ENCODE measurements around the gene FEM1B. TPM values are rescaled to one million over a fixed set of nuclear protein-coding genes. Genes with fewer than 3 reads are reported as not detected.
A peak's percentile ranks its signal among the peaks of the same experiment; 100 is the strongest.

Gene FEM1B
- total RNA-seq (10 to 100 TPM; 76.0 to 96.3 TPM), polyA plus RNA-seq (10 to 100 TPM; 11.3 to 14.2 TPM)
- long read RNA-seq, donor 1, full-length matches to known transcripts = 12 of 28 reads
- long read RNA-seq, donor 1, partial matches to known transcripts = 0 of 28 reads
- long read RNA-seq, donor 1, other reads (novel, unspliced or antisense) = 16 of 28 reads
- long read RNA-seq, donor 2, full-length matches to known transcripts = 13 of 25 reads
- long read RNA-seq, donor 2, partial matches to known transcripts = 0 of 25 reads
- long read RNA-seq, donor 2, other reads (novel, unspliced or antisense) = 12 of 25 reads

DNA sequence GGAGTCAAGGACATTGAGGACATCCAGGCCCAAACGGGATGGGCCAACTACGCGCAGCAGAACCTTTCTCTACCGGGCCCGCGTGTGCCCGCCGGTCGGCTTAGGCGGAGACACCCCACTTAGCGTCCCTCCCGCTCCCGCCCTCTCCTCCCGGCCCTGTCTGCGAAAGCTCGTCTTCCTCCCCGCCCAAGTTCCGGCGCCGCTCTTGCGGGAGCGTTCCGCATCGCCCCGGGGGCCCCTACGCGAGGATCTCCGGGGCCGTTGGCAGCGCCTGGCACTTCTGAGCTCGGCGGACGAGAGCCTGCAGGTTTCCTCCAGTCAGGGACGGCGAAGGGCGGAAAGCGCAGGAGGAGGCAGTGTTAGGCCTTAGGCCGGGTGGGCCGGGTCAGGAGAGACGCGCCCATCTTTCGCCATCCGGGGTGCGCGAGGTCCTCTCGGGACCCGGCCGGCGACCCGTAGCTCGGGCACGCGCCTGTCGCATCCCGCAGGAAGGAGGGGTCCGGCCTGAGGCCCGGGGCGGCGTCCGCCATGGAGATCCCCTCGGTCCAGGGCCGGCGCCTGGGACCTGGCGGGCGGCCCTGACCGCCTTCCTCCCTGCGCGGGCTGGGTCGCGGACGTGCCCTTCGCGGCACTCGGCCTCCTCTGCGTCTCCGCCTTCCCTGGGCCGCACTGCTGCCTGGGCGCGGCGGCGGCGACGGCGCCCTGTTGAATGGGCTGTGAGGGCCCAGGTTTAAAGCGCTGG, at the start of gene FEM1B:
TSS of gene FEM1B (plus strand) at position 143 of the 742 bp plus-strand sequence. CDS start 673 bp downstream, outside the sequence.
- 0% methylated on average over 67 to 85 of the region's 85 CpGs for WGBS, 2 donors
- intact Hi-C loops (cut with DNase I) = no loop called here
- H3K36me3 ChIP-seq (ENCODE audit: control insufficient read depth in 1 of 2, insufficient read depth in 2 of 2, low read length in 1 of 2) = no peaks in the 10 kb centered on the region
- H3K9me3 ChIP-seq (ENCODE audit: control insufficient read depth, low read length) = no peaks in the 10 kb centered on the region
- ATAC-seq (ENCODE audit: low FRiP score) (peak; percentile 97), DNase-seq (peak; percentile 94 to 95)
- H3K27me3 ChIP-seq (ENCODE audit: control insufficient read depth in 1 of 2, insufficient read depth in 2 of 2, low read length in 1 of 2) = no peaks in the 10 kb centered on the region
- H3K4me1 ChIP-seq (ENCODE audit: control insufficient read depth in 1 of 2, insufficient read depth in 2 of 2, low read length in 2 of 2) = peaks cover 2 to 10% of the 10 kb centered on the region in 2 donors
- peak within 1 kb of the TSS; percentile 80 to 97 for H3K27ac ChIP-seq (ENCODE audit: low read depth in 1 of 2, low read length in 2 of 2)
- peak within 1 kb of the TSS; percentile 67 to 84 for H3K4me3 ChIP-seq (ENCODE audit: low read length in 2 of 2)

- Histone ChIP-seq H3K27me3 (ENCODE audit: control insufficient read depth in 1 of 2, insufficient read depth in 2 of 2, low read length in 1 of 2) (no peaks in the 10 kb centered on the region), H3K4me1 (ENCODE audit: control insufficient read depth in 1 of 2, insufficient read depth in 2 of 2, low read length in 2 of 2) (no peaks in the 10 kb centered on the region), H3K36me3 (ENCODE audit: control insufficient read depth in 1 of 2, insufficient read depth in 2 of 2, low read length in 1 of 2) (no peaks in the 10 kb centered on the region), H3K4me3 (ENCODE audit: low read length in 2 of 2) (peak overlapping the region; percentile 71 to 81), H3K27ac (ENCODE audit: low read depth in 1 of 2, low read length in 2 of 2) (no peak overlapping the region), H3K9me3 (ENCODE audit: control insufficient read depth, low read length) (no peaks in the 10 kb centered on the region)
- ATAC-seq (ENCODE audit: low FRiP score) = no peak
- intact Hi-C loops (cut with DNase I) = no loop called here
- 50 to 52% methylated on average over 25 of the region's 25 CpGs for WGBS, 2 donors
- DNase-seq = peak in 1 of 2 donors; percentile 57
Observed at GRCh38 chr15:68228143-68228970, 49.2 kb upstream of the FEM1B start.

- DNase-seq (no peak), ATAC-seq (ENCODE audit: low FRiP score) (no peak)
- Histone ChIP-seq H3K4me3 (ENCODE audit: low read length in 2 of 2) (peak overlapping the region; percentile 71 to 81), H3K27ac (ENCODE audit: low read depth in 1 of 2, low read length in 2 of 2) (no peak overlapping the region), H3K36me3 (ENCODE audit: control insufficient read depth in 1 of 2, insufficient read depth in 2 of 2, low read length in 1 of 2) (no peaks in the 10 kb centered on the region), H3K4me1 (ENCODE audit: control insufficient read depth in 1 of 2, insufficient read depth in 2 of 2, low read length in 2 of 2) (no peaks in the 10 kb centered on the region), H3K9me3 (ENCODE audit: control insufficient read depth, low read length) (no peaks in the 10 kb centered on the region), H3K27me3 (ENCODE audit: control insufficient read depth in 1 of 2, insufficient read depth in 2 of 2, low read length in 1 of 2) (no peaks in the 10 kb centered on the region)
- 0 to 1% methylated on average over 21 to 39 of the region's 39 CpGs for WGBS, 2 donors
- intact Hi-C loops (cut with DNase I) = no loop called here
Observed at GRCh38 chr15:68228971-68229385, 48.6 kb upstream of the FEM1B start.

- intact Hi-C loops (cut with DNase I) = no loop called here
- no peaks in the 10 kb centered on the region for H3K9me3 ChIP-seq (ENCODE audit: control insufficient read depth, low read length)
- H3K4me3 ChIP-seq (ENCODE audit: low read length in 2 of 2) = peak within 1 kb of the TSS; percentile 71 to 81
- WGBS, 2 donors = 0 to 1% methylated on average over 30 to 82 of the region's 82 CpGs
- no peaks in the 10 kb centered on the region for H3K27me3 ChIP-seq (ENCODE audit: control insufficient read depth in 1 of 2, insufficient read depth in 2 of 2, low read length in 1 of 2)
- H3K4me1 ChIP-seq (ENCODE audit: control insufficient read depth in 1 of 2, insufficient read depth in 2 of 2, low read length in 2 of 2) = no peaks in the 10 kb centered on the region
- H3K27ac ChIP-seq (ENCODE audit: low read depth in 1 of 2, low read length in 2 of 2) = no peak within 1 kb of the TSS
- DNase-seq (peak; percentile 90 to 94), ATAC-seq (ENCODE audit: low FRiP score) (peak; percentile 96)
- H3K36me3 ChIP-seq (ENCODE audit: control insufficient read depth in 1 of 2, insufficient read depth in 2 of 2, low read length in 1 of 2) = no peaks in the 10 kb centered on the region
Observed at GRCh38 chr15:68229386-68230156, 48.0 kb upstream of the FEM1B start, which contains the start of gene CLN6. Gene CLN6 (minus strand): TSS chr15:68229728. CDS start chr15:68229584, 144 bp downstream.

DNA sequence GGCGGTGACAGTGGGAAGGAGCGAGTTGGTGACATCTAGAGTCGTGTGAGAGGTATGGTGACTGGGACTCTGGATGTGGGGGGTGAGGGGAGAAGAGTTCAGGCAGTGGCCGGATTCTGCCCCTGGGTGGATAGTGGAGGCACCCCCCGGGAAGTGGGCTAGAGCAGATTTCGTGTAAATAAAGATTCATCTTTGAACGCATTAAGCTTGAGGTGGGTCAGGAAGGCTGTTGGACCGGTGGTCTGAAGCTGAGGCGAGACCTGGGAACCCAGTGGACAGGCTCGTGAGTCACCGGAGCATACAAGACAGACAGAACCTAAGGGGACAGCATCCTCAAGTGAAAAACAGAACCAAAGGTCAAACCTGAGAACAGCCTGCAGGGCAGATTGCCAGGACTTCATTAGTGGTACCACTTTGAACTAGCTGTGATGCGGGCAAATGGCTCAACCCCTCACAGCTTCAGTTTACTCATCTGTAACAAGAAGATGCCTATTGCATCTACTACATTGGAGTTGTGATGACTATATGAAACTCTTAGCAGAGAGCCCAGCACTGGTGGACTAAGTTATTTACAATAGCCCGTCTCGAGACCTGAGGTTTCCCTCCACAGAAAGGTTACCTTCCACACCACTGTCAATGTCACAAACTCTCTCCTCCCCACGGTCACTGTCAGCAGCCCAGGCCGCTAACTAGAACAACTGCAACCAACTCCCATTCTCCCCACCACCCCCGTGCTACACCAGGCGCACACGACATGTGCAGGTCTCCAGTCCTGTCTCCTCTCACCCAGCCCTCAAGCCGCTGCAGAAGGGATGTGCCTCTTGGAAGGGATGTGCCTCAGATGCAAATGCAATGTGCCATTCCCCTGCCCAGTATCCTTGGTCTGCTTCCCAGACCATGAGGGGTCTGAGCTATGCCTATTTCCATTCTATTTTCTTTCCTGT, 47.1 kb upstream of the FEM1B start:
- H3K4me1 ChIP-seq (ENCODE audit: control insufficient read depth in 1 of 2, insufficient read depth in 2 of 2, low read length in 2 of 2) = no peaks in the 10 kb centered on the region
- ATAC-seq (ENCODE audit: low FRiP score) (no peak), DNase-seq (no peak)
- no peaks in the 10 kb centered on the region for H3K36me3 ChIP-seq (ENCODE audit: control insufficient read depth in 1 of 2, insufficient read depth in 2 of 2, low read length in 1 of 2)
- no peak overlapping the region for H3K27ac ChIP-seq (ENCODE audit: low read depth in 1 of 2, low read length in 2 of 2)
- no peaks in the 10 kb centered on the region for H3K27me3 ChIP-seq (ENCODE audit: control insufficient read depth in 1 of 2, insufficient read depth in 2 of 2, low read length in 1 of 2)
- intact Hi-C loops (cut with DNase I) = no loop called here
- 58 to 64% methylated on average over 20 of the region's 20 CpGs for WGBS, 2 donors
- peak overlapping the region in 1 of 2 donors; percentile 71 for H3K4me3 ChIP-seq (ENCODE audit: low read length in 2 of 2)
- H3K9me3 ChIP-seq (ENCODE audit: control insufficient read depth, low read length) = no peaks in the 10 kb centered on the region

DNA sequence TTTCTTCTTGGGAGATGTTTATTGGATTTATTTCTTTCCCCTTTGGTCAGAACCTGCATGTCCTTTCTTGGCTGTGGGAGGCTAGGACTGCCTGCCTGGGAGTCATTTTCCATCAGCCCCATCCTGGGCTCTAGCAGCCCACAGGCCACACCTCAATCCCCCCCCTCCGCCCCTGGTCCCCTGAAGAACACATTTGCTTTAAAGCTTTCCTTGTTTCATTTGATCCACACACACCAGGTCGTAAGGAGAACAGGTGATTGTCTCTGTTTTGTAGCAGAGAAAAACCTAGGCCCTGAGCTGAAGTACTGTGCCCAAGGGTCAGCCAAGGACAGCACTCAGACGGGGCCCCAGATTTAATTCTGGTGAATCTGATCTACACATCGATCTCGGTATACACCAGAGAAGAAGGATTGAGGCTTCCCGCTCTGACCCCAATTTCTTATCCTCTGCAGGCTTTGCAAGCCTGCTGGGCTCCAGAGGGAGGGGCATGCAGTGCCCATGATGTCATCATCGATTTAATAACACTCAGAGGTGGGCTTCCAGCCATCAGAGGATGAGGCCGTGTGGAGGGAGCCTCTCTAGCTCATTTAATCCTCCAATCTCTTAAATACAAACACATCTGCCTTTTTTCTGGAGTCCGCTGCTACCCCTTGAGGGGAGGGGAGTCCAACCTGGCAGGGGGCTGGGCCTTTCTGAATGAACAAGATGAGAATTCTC, 46.3 kb upstream of the FEM1B start:
- Histone ChIP-seq H3K27ac (ENCODE audit: low read depth in 1 of 2, low read length in 2 of 2) (no peak overlapping the region), H3K36me3 (ENCODE audit: control insufficient read depth in 1 of 2, insufficient read depth in 2 of 2, low read length in 1 of 2) (no peaks in the 10 kb centered on the region), H3K4me3 (ENCODE audit: low read length in 2 of 2) (no peak overlapping the region), H3K27me3 (ENCODE audit: control insufficient read depth in 1 of 2, insufficient read depth in 2 of 2, low read length in 1 of 2) (no peaks in the 10 kb centered on the region), H3K9me3 (ENCODE audit: control insufficient read depth, low read length) (no peaks in the 10 kb centered on the region), H3K4me1 (ENCODE audit: control insufficient read depth in 1 of 2, insufficient read depth in 2 of 2, low read length in 2 of 2) (no peaks in the 10 kb centered on the region)
- ATAC-seq (ENCODE audit: low FRiP score) = no peak
- DNase-seq = no peak
- 80 to 81% methylated on average over 9 of the region's 9 CpGs for WGBS, 2 donors
- intact Hi-C loops (cut with DNase I) = no loop called here

- ATAC-seq (ENCODE audit: low FRiP score) (no peak), DNase-seq (no peak)
- H3K27ac ChIP-seq (ENCODE audit: low read depth in 1 of 2, low read length in 2 of 2) = no peak overlapping the region
- intact Hi-C loops (cut with DNase I) = no loop called here
- H3K4me1 ChIP-seq (ENCODE audit: control insufficient read depth in 1 of 2, insufficient read depth in 2 of 2, low read length in 2 of 2) = no peaks in the 10 kb centered on the region
- no peaks in the 10 kb centered on the region for H3K27me3 ChIP-seq (ENCODE audit: control insufficient read depth in 1 of 2, insufficient read depth in 2 of 2, low read length in 1 of 2)
- no peaks in the 10 kb centered on the region for H3K36me3 ChIP-seq (ENCODE audit: control insufficient read depth in 1 of 2, insufficient read depth in 2 of 2, low read length in 1 of 2)
- WGBS, 2 donors = 92% methylated on average over 6 of the region's 6 CpGs
- H3K4me3 ChIP-seq (ENCODE audit: low read length in 2 of 2) = no peak overlapping the region
- H3K9me3 ChIP-seq (ENCODE audit: control insufficient read depth, low read length) = no peaks in the 10 kb centered on the region
Observed at GRCh38 chr15:68232449-68232848, 45.1 kb upstream of the FEM1B start.

Data from aorta (tissue), 5 donors.